HepG2 (cell line): ENCODE measurements around the gene NLGN3.

Experiments
- DPF2 ChIP-seq: sonication (generic); formaldehyde crosslinking; IDR thresholded peaks from 2 replicates; pipeline ENCODE4 v1.4.0; 2020; ENCODE audit warnings: mild to moderate bottlenecking, low read depth, missing genetic modification reagents, borderline replicate concordance
- EP300 ChIP-seq, 3 experiments: sonication (generic) in 1 of 3; formaldehyde crosslinking in 1 of 3; IDR thresholded peaks; 2 replicates each; pipeline versions ENCODE4 v1.5.1 to v1.6.1; 2011 to 2020; ENCODE audit warnings: low read depth in 2 of 3, low read length in 2 of 3, borderline replicate concordance in 1 of 3, improper control_type of control experiment in 1 of 3, mild to moderate bottlenecking in 1 of 3, missing genetic modification reagents in 1 of 3, moderate library complexity in 1 of 3
- EZH2 ChIP-seq: conservative IDR thresholded peaks from 2 replicates; pipeline ENCODE4 v1.6.1; 2012; ENCODE audit warnings: mild to moderate bottlenecking, low read depth, low read length, moderate library complexity
- HINFP ChIP-seq: sonication (generic); formaldehyde crosslinking; IDR thresholded peaks from 2 replicates; pipeline ENCODE4 v1.4.0; 2020; ENCODE audit warnings: low read depth, mild to moderate bottlenecking, missing genetic modification reagents
- KLF12 ChIP-seq: sonication (generic); formaldehyde crosslinking; IDR thresholded peaks from 2 replicates; pipeline ENCODE4 v1.4.0; 2020; ENCODE audit warnings: missing genetic modification reagents, borderline replicate concordance
- RFX1 ChIP-seq: fragments of 450-650 bp; IDR thresholded peaks from 2 replicates; pipeline ENCODE4 v1.6.1; 2017
- RFX5 ChIP-seq: IDR thresholded peaks from 2 replicates; pipeline ENCODE4 v1.6.1; 2011; ENCODE audit warnings: low read depth, low read length, improper control_type of control experiment
- SIN3B ChIP-seq: fragments of 150-350 bp; IDR thresholded peaks from 2 replicates; pipeline ENCODE4 v1.6.1; 2014; ENCODE audit warnings: low read length
- USF2 ChIP-seq, 2 experiments: sonication (generic) in 1 of 2; formaldehyde crosslinking in 1 of 2; IDR thresholded peaks; 2 replicates each; pipeline versions ENCODE4 v1.5.1 to v1.6.1; 2011 to 2020; ENCODE audit warnings: borderline replicate concordance in 1 of 2, low read depth in 1 of 2, low read length in 1 of 2, mild to moderate bottlenecking in 1 of 2, missing genetic modification reagents in 1 of 2, moderate library complexity in 1 of 2

DNA sequence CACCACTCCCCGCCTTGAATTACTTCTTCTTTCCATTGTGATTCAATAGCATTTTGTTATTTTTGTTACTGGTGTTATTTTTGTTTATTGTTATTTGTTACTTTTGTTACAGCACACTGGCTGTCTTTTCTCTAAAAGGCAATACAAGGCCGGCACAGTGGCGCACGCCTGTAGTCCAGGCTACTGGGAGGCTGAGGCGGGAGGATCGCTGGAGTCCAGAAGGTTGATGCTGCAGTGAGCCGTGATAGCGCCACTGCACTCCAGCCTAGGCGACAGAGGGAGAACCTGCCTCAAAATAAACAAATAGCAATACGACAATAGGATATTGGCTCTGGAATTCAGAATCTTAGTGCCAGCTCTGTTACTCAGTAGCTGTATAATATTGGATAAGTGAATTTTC lies 27.3 kb upstream of the NLGN3 start:
- TF ChIP-seq EP300 (IDR thresholded peaks at IDR 0.05; ENCODE audit: low read depth in 2 of 2, low read length in 2 of 2) (no peak), EP300 (CRISPR knock-in tag; IDR thresholded peaks at IDR 0.05; ENCODE audit: borderline replicate concordance) (no peak), HINFP (CRISPR knock-in tag) (no peak), SIN3B (no peak), RFX5 (no peak), KLF12 (CRISPR knock-in tag) (no peak), RFX1 (no peak), USF2 (IDR thresholded peaks at IDR 0.05; ENCODE audit: low read depth, low read length) (no peak), USF2 (CRISPR knock-in tag; IDR thresholded peaks at IDR 0.05; ENCODE audit: borderline replicate concordance) (no peak), EZH2 (no peak), DPF2 (CRISPR knock-in tag) (no peak)
